Immature natural killer cell (primary cell): ENCODE measurements around the gene IFNA5. TPM values are rescaled to one million over a fixed set of nuclear protein-coding genes. Genes with fewer than 3 reads are reported as not detected.

Experiments used
- DNase-seq, 3 donors: peaks; one replicate each; pipeline ENCODE4 v3.0.0; 2022; ENCODE audit warnings: mixed read lengths in 1 of 3
- H3K27ac Mint-ChIP-seq, 6 donors: one replicate each; pipeline ENCODE4 v1.8.0; 2020; ENCODE audit warnings: mixed read lengths in 6 of 6, mild to moderate bottlenecking in 5 of 6, inconsistent platforms in 4 of 6, moderate library complexity in 3 of 6
- H3K27me3 Mint-ChIP-seq, 3 donors: one replicate each; pipeline ENCODE4 v1.8.0; 2020 to 2021; ENCODE audit warnings: low read depth in 3 of 3, mild to moderate bottlenecking in 3 of 3, mixed read lengths in 3 of 3, moderate library complexity in 3 of 3, inconsistent platforms in 1 of 3
- H3K36me3 Mint-ChIP-seq, 3 donors: one replicate each; pipeline ENCODE4 v1.8.0; 2020; ENCODE audit warnings: mixed read lengths in 3 of 3, inconsistent platforms in 2 of 3, mild to moderate bottlenecking in 2 of 3
- H3K4me1 Mint-ChIP-seq, 2 donors: one replicate each; pipeline ENCODE4 v1.8.0; 2020; ENCODE audit warnings: inconsistent platforms in 2 of 2, mild to moderate bottlenecking in 2 of 2, mixed read lengths in 2 of 2, moderate library complexity in 1 of 2
- H3K4me3 Mint-ChIP-seq, 5 donors: one replicate each; pipeline ENCODE4 v1.8.0; 2020; ENCODE audit warnings: mild to moderate bottlenecking in 5 of 5, mixed read lengths in 5 of 5, inconsistent platforms in 3 of 5, moderate library complexity in 3 of 5
- H3K9me3 Mint-ChIP-seq, 6 donors: one replicate each; pipeline ENCODE4 v1.8.0; 2020; ENCODE audit warnings: mild to moderate bottlenecking in 6 of 6, mixed read lengths in 6 of 6, inconsistent platforms in 4 of 6, moderate library complexity in 3 of 6
- polyA plus RNA-seq, 3 donors: library from polyadenylated mRNA; unstranded; fragments of 300-500 nt; fragmentation: Illumina TruSeq; gene quantifications; one replicate each; pipeline ENCODE4 v1.2.3, GENCODE V29; 2021

IFNA5 gene
- not detected for polyA plus RNA-seq

DNA sequence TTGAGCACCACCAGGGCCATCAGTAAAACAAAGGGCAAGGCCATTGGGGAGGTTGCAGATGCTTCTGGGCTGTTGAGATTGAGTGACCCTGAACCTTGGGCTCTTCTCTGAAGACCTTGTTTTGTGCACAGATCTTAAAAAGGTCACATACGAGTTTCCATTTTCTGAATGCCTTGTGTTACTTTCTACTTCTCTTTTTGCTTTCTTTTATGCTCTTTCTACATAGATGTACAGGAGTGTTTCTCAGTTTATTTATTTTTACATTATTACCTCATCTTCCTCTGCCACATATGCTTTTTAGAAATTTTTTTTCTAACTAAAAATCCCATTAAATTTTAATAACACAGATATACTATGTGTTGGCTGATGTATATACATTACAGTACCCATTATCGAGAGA is at the start of gene IFNA5:
Gene IFNA5, minus strand, starts transcription at position 101 of the 400 bp plus-strand sequence. Its CDS starts 57 bp downstream, at position 44.
- Mint-ChIP-seq H3K9me3 (no peaks in the 10 kb centered on the region), H3K4me3 (no peak within 1 kb of the TSS), H3K36me3 (no peaks in the 10 kb centered on the region), H3K4me1 (no peaks in the 10 kb centered on the region), H3K27me3 (peaks cover 0 to 14% (median 8%) of the 10 kb centered on the region in 3 donors), H3K27ac (no peak within 1 kb of the TSS)
- DNase-seq, result no peak

DNA sequence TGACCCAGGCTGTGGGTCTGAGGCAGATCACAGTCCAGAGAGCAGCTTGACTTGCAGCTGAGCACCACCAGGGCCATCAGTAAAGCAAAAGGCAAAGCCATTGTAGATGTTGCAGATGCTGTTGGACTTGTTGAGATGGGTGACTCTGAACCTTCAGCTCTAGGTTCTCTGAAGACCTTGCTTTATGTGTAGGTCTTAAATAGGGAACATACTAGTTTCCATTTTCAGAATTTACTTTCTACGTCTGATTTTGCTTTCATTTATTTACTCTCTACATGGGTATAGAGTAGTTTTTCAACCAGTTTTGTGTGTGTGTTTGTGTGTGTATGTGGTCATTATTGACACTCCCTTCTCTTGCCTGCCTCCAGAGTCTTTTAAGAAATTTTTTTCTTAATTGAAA is 45.7 kb upstream of the IFNA5 start, which contains the start of gene IFNA6:
Gene IFNA6, minus strand, starts transcription at position 101 of the 400 bp plus-strand sequence. Its CDS starts 0 bp downstream, at position 101.
- Mint-ChIP-seq H3K27me3 (peaks cover 4 to 13% (median 5%) of the 10 kb centered on the region in 3 donors), H3K4me3 (no peak within 1 kb of the TSS), H3K9me3 (peaks cover 0 to 2% (median 0%) of the 10 kb centered on the region in 6 donors), H3K4me1 (no peaks in the 10 kb centered on the region), H3K36me3 (peaks cover 0 to 4% (median 0%) of the 10 kb centered on the region in 3 donors), H3K27ac (no peak within 1 kb of the TSS)
- DNase-seq, result no peak

- no peak overlapping the region for H3K27ac Mint-ChIP-seq
- DNase-seq, result no peak
- no peak overlapping the region for H3K4me3 Mint-ChIP-seq
- H3K27me3 Mint-ChIP-seq, result peaks cover 7 to 19% (median 14%) of the 10 kb centered on the region in 3 donors
- H3K36me3 Mint-ChIP-seq, result no peaks in the 10 kb centered on the region
- H3K4me1 Mint-ChIP-seq, result no peaks in the 10 kb centered on the region
- peaks cover 0 to 2% (median 0%) of the 10 kb centered on the region in 6 donors for H3K9me3 Mint-ChIP-seq
Measured at GRCh38 chr9:21348430-21348970, 43.4 kb upstream of the IFNA5 start.

GRCh38 chr9:21340735-21341134 is 35.6 kb upstream of the IFNA5 start:
- H3K27me3 Mint-ChIP-seq, result peaks cover 6 to 14% (median 8%) of the 10 kb centered on the region in 3 donors

GRCh38 chr9:21336457-21336856 is 31.3 kb upstream of the IFNA5 start:
- Mint-ChIP-seq H3K27me3 (peaks cover 0 to 10% (median 8%) of the 10 kb centered on the region in 3 donors), H3K36me3 (peaks cover 3 to 6% (median 6%) of the 10 kb centered on the region in 3 donors)

More at GRCh38 chr9:21340735-21341134, 35.6 kb upstream of the IFNA5 start:
- Mint-ChIP-seq H3K9me3 (no peaks in the 10 kb centered on the region), H3K4me3 (no peak overlapping the region), H3K36me3 (no peaks in the 10 kb centered on the region), H3K4me1 (peaks cover 5 to 7% of the 10 kb centered on the region in 2 donors), H3K27ac (no peak overlapping the region)
- DNase-seq, result no peak

DNA sequence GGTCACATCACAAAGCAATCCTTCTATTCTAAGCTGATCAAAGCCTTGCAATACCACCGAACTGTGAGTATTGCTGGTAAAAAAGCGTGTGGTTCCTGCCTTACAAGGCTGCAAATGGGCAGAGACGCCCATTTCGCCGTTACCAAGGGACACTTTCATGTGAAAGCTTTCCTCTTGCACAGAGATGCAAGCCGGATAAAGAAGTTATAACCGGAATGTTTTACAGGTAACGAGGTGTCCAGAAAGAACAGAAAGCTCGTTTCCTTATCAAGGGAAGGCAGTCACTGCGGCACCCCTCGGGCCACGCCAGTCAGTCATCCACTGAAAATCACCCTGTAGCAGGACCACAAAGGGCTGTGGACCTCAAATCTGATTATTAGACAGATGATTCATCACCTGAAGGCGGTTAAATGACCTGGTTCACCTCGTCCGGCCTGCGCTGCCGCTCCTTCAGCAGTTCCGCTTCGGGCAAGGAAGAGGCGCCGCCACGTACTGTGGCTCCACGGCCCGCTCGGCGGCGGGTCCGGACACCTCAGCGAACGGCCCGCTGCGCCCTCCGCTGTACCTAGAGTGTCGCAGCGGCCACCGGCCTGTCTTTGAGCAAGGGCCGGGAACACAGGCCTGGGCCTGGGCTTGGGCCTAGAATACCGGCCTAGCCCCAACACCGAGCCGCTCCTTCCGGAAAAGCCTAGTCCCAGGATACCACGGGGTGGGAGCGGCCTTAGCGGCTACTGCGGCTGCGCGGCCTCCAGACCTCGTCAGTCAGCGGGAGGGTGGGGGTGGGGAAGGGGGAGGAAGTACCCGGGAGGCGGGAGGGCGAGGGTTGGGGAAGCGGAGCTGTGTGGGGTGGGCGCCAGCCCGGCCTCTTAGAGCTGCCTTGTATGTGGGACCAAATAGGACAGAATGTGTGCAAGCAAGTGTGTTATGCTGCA is 29.9 kb upstream of the IFNA5 start, which contains the start of gene KLHL9:
Gene KLHL9, minus strand, starts transcription at position 704 of the 932 bp plus-strand sequence. Its CDS starts 545 bp downstream, at position 159.
- Mint-ChIP-seq H3K27me3 (peaks cover 0 to 10% (median 8%) of the 10 kb centered on the region in 3 donors), H3K36me3 (peaks cover 3 to 6% (median 6%) of the 10 kb centered on the region in 3 donors)

More at GRCh38 chr9:21336457-21336856, 31.3 kb upstream of the IFNA5 start:
- Mint-ChIP-seq H3K27ac (peak overlapping the region in 4 of 6 donors; percentile 25 to 93 (median 58)), H3K4me3 (peak overlapping the region; percentile 56 to 95 (median 90)), H3K4me1 (peaks cover 36 to 45% of the 10 kb centered on the region in 2 donors), H3K9me3 (no peaks in the 10 kb centered on the region)
- DNase-seq, result no peak

GRCh38 chr9:21333226-21333625 is 28.1 kb upstream of the IFNA5 start:
- Mint-ChIP-seq H3K27me3 (peaks cover 0 to 10% (median 8%) of the 10 kb centered on the region in 3 donors), H3K4me3 (peak overlapping the region; percentile 90 to 95 (median 93)), H3K4me1 (peaks cover 56 to 77% of the 10 kb centered on the region in 2 donors), H3K36me3 (peaks cover 3 to 6% (median 6%) of the 10 kb centered on the region in 3 donors), H3K9me3 (no peaks in the 10 kb centered on the region), H3K27ac (peak overlapping the region in 4 of 6 donors; percentile 1 to 66 (median 44))
- no peak for DNase-seq

More for the DNA sequence above, 29.9 kb upstream of the IFNA5 start, which contains the start of gene KLHL9:
- Mint-ChIP-seq H3K4me1 (peaks cover 47 to 60% of the 10 kb centered on the region in 2 donors), H3K4me3 (peak within 1 kb of the TSS; percentile 90 to 95 (median 93)), H3K27ac (peak within 1 kb of the TSS; percentile 91 to 97 (median 94)), H3K9me3 (no peaks in the 10 kb centered on the region)
- DNase-seq, result peak; percentile 85 to 89 (median 89)

DNA sequence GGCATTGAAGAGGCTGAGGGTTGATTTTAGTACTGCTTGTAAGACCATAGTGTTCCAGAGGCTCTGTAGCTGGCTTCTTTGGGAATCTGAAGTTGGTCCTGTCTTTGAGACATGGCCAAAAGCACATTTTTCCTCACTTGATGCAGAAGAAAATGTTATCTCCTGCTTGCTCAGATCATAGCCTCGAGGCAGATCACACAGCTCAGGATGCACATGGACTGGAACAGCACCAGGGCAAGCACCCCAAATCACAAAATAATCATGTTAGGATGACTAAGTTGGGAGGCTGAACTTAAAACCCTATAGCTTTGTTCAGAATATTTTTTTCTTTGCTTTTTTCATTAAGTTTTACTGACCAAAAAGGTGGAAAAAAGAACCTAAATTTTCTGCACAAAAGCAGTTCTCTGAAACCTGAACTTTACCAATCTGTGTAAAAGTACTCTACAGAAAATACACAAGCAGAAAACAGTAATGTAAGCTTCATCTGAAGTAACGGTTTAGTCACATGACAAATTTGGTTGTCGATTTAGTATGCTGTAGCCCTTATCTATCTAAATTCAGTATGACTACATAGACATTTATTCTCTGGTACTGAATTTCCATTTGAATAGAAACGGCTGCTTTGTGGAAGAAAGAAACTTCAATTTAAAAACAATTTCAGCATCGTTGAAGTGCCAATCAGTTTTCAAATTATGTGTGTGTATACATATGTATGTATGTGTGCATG is 26.7 kb upstream of the IFNA5 start:
- peak overlapping the region in 3 of 5 donors; percentile 3 to 91 (median 28) for H3K4me3 Mint-ChIP-seq
- peaks cover 63 to 91% of the 10 kb centered on the region in 2 donors for H3K4me1 Mint-ChIP-seq
- peaks cover 3 to 6% (median 6%) of the 10 kb centered on the region in 3 donors for H3K36me3 Mint-ChIP-seq

GRCh38 chr9:21326526-21327139 is 21.5 kb upstream of the IFNA5 start:
- Mint-ChIP-seq H3K4me3 (peak overlapping the region in 1 of 5 donors; percentile 53), H3K36me3 (peaks cover 8 to 20% (median 15%) of the 10 kb centered on the region in 3 donors), H3K27ac (peak overlapping the region in 2 of 6 donors; percentile 48 to 78)

More for the DNA sequence above, 26.7 kb upstream of the IFNA5 start:
- no peak for DNase-seq
- H3K9me3 Mint-ChIP-seq, result no peaks in the 10 kb centered on the region
- peak overlapping the region in 3 of 6 donors; percentile 6 to 34 (median 24) for H3K27ac Mint-ChIP-seq
- peaks cover 0 to 8% (median 3%) of the 10 kb centered on the region in 3 donors for H3K27me3 Mint-ChIP-seq

GRCh38 chr9:21324047-21324446 is 18.9 kb upstream of the IFNA5 start:
- Mint-ChIP-seq H3K27me3 (no peaks in the 10 kb centered on the region), H3K27ac (peak overlapping the region in 5 of 6 donors; percentile 9 to 79 (median 20)), H3K4me1 (peaks cover 22 to 55% of the 10 kb centered on the region in 2 donors), H3K4me3 (no peak overlapping the region), H3K9me3 (no peaks in the 10 kb centered on the region), H3K36me3 (peaks cover 8 to 20% (median 15%) of the 10 kb centered on the region in 3 donors)
- no peak for DNase-seq

More at GRCh38 chr9:21326526-21327139, 21.5 kb upstream of the IFNA5 start:
- DNase-seq, result peak; percentile 38 to 55 (median 39)
- Mint-ChIP-seq H3K9me3 (no peaks in the 10 kb centered on the region), H3K4me1 (peaks cover 40 to 81% of the 10 kb centered on the region in 2 donors), H3K27me3 (no peaks in the 10 kb centered on the region)

DNA sequence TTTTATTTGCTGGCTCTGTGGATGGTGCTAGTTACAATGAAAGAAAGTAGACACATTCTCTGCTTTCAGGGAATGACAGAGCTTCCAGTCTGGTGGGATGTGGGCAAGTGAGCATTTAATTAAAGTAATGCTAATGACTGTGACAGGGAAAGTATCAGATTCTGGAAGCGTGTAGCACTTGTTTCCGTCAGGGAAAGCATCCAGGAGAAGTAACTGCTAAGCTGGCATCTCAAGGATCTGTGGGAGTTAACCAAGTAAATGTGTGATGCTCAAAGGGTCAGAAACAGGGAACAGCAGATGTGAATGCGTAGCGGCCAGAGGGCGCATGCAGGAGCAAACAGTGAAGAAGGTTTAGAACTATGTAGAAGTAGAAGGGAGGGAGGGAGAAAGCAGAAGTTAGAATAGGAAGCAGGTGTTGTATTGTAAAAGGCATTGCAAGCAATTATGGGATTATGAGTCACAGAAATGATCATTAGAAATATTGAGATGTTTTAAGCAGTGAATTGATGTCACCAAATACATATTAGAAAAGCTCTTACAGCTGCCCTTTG is 17.9 kb upstream of the IFNA5 start:
- Mint-ChIP-seq H3K4me3 (no peak overlapping the region), H3K4me1 (peaks cover 20 to 50% of the 10 kb centered on the region in 2 donors), H3K9me3 (no peaks in the 10 kb centered on the region), H3K36me3 (peaks cover 8 to 20% (median 15%) of the 10 kb centered on the region in 3 donors), H3K27ac (peak overlapping the region in 3 of 6 donors; percentile 19 to 51 (median 24)), H3K27me3 (no peaks in the 10 kb centered on the region)
- DNase-seq, result no peak

DNA sequence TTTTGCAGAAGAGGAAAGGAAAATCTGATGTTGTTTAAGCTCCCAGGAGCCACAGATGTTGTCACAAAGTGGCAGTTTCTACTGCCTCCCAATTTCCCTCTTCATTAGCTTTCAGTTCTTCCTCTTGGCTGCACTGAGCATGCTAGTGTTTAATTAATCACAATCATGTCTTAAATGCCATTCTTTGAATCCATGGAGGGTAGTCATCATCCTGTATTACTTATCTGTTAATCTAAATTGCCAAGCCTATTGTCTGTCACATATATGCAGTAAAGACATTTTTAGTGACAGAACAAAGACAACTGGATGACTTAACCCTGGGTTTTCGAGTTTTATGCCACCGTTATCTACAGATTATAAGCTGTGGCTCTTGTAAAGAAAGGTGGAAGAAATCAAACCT is 15.4 kb upstream of the IFNA5 start:
- H3K4me3 Mint-ChIP-seq, result no peak overlapping the region
- H3K9me3 Mint-ChIP-seq, result no peaks in the 10 kb centered on the region
- peaks cover 8 to 26% of the 10 kb centered on the region in 2 donors for H3K4me1 Mint-ChIP-seq
- H3K36me3 Mint-ChIP-seq, result peaks cover 8 to 20% (median 15%) of the 10 kb centered on the region in 3 donors
- H3K27me3 Mint-ChIP-seq, result no peaks in the 10 kb centered on the region
- no peak for DNase-seq
- peak overlapping the region in 4 of 6 donors; percentile 17 to 65 (median 34) for H3K27ac Mint-ChIP-seq
